Measurements from ENCODE around the gene SEMA3C. TPM values are rescaled to one million over a fixed set of nuclear protein-coding genes. Genes with fewer than 3 reads are reported as not detected.

SEMA3C gene
- total RNA-seq, 1 experiment from 2014 or later: 13.3 TPM

DNA sequence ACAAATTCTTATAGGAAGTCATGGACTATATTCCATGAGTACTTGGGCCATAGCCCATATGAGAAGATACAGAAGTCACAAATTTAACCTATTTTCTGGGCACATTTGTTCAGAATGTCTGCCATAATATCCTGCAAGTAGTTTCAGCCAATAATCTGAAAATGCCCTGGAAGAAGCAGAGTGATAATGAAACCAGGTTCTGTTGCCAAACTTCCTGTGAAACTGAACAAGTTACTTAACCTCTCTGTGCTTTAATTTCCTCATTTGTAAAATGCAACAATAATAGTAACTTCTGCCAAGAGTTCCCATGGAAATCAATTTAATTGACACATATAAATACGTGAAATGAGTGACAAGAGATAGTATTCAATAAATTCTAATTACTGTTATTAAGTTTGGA is 88.8 kb downstream of the SEMA3C start:
- intact Hi-C loops (cut with micrococcal nuclease; ENCODE audit: unreplicated experiment): no loop called here
- CTCF ChIA-PET: no interaction called here

DNA sequence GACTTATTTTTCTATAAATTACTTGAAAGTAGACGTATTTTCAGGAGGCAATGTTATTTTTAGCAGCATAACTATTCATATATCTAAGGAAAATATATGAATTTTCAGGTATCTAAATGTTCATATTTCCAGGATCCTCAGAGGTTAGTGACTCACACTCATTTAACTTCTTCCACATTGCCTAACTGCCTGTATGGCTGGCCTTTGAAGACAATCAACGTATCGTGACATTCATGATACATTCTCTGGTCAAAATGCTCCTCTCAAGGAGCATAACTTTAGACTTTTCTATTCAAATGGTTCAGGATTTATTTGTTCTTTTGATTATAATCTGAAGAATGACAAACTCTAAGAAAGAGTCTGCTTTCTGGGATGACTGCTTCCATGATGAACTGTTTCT is 89.3 kb downstream of the SEMA3C start:
- DNase-seq (ENCODE audit: low spot score): no peak
- Histone ChIP-seq H3K4me1 (ENCODE audit: insufficient read depth, low read length, poor library complexity, severe bottlenecking) (no peaks in the 10 kb centered on the region), H3K27me3 (replicated peaks; ENCODE audit: insufficient read depth, low read depth, low read length, poor library complexity) (no peaks in the 10 kb centered on the region), H3K4me3 (ENCODE audit: low read depth, low read length, poor library complexity, severe bottlenecking) (no peak overlapping the region), H3K27ac (ENCODE audit: low read depth, low read length, poor library complexity, severe bottlenecking) (no peak overlapping the region), H3K9me3 (ENCODE audit: low read depth, low read length, poor library complexity, severe bottlenecking) (no peaks in the 10 kb centered on the region), H3K36me3 (ENCODE audit: insufficient read depth, low read length, poor library complexity, severe bottlenecking) (no peaks in the 10 kb centered on the region)
- no peak for TF ChIP-seq EZH2 (IDR thresholded peaks at IDR 0.05; ENCODE audit: borderline replicate concordance, low read depth, low read length, poor library complexity, severe bottlenecking)
- TF ChIP-seq, protein P1, sequence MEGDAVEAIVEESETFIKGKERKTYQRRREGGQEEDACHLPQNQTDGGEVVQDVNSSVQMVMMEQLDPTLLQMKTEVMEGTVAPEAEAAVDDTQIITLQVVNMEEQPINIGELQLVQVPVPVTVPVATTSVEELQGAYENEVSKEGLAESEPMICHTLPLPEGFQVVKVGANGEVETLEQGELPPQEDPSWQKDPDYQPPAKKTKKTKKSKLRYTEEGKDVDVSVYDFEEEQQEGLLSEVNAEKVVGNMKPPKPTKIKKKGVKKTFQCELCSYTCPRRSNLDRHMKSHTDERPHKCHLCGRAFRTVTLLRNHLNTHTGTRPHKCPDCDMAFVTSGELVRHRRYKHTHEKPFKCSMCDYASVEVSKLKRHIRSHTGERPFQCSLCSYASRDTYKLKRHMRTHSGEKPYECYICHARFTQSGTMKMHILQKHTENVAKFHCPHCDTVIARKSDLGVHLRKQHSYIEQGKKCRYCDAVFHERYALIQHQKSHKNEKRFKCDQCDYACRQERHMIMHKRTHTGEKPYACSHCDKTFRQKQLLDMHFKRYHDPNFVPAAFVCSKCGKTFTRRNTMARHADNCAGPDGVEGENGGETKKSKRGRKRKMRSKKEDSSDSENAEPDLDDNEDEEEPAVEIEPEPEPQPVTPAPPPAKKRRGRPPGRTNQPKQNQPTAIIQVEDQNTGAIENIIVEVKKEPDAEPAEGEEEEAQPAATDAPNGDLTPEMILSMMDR (conservative IDR thresholded peaks at IDR 0.05; ENCODE audit: low read depth, low read length): no peak
- CTCF ChIA-PET: no interaction called here
- no TSS peak for BruUV-seq (replicated peaks)
- POLR2A ChIA-PET (ENCODE audit: low non-redundant PET): no interaction called here
- intact Hi-C loops (cut with micrococcal nuclease; ENCODE audit: unreplicated experiment): no loop called here

More for the DNA sequence above, 88.8 kb downstream of the SEMA3C start:
- no peaks in the 10 kb centered on the region for H3K27me3 ChIP-seq (replicated peaks; ENCODE audit: insufficient read depth, low read depth, low read length, poor library complexity)
- H3K4me3 ChIP-seq (ENCODE audit: low read depth, low read length, poor library complexity, severe bottlenecking): no peak overlapping the region
- no TSS peak for BruUV-seq (replicated peaks)
- no peaks in the 10 kb centered on the region for H3K36me3 ChIP-seq (ENCODE audit: insufficient read depth, low read length, poor library complexity, severe bottlenecking)
- TF ChIP-seq, protein P1 (conservative IDR thresholded peaks at IDR 0.05; ENCODE audit: low read depth, low read length): no peak
- TF ChIP-seq EZH2 (IDR thresholded peaks at IDR 0.05; ENCODE audit: borderline replicate concordance, low read depth, low read length, poor library complexity, severe bottlenecking): no peak
- DNase-seq (ENCODE audit: low spot score): no peak
- POLR2A ChIA-PET (ENCODE audit: low non-redundant PET): no interaction called here
- no peaks in the 10 kb centered on the region for H3K9me3 ChIP-seq (ENCODE audit: low read depth, low read length, poor library complexity, severe bottlenecking)
- no peaks in the 10 kb centered on the region for H3K4me1 ChIP-seq (ENCODE audit: insufficient read depth, low read length, poor library complexity, severe bottlenecking)
- H3K27ac ChIP-seq (ENCODE audit: low read depth, low read length, poor library complexity, severe bottlenecking): no peak overlapping the region

- Histone ChIP-seq H3K4me3 (ENCODE audit: low read depth, low read length, poor library complexity, severe bottlenecking) (no peak overlapping the region), H3K9me3 (ENCODE audit: low read depth, low read length, poor library complexity, severe bottlenecking) (no peaks in the 10 kb centered on the region), H3K27ac (ENCODE audit: low read depth, low read length, poor library complexity, severe bottlenecking) (no peak overlapping the region), H3K36me3 (ENCODE audit: insufficient read depth, low read length, poor library complexity, severe bottlenecking) (no peaks in the 10 kb centered on the region), H3K4me1 (ENCODE audit: insufficient read depth, low read length, poor library complexity, severe bottlenecking) (no peaks in the 10 kb centered on the region), H3K27me3 (replicated peaks; ENCODE audit: insufficient read depth, low read depth, low read length, poor library complexity) (no peaks in the 10 kb centered on the region)
- ChIA-PET CTCF (no interaction called here), POLR2A (ENCODE audit: low non-redundant PET) (no interaction called here)
- TF ChIP-seq, protein P1 (conservative IDR thresholded peaks at IDR 0.05; ENCODE audit: low read depth, low read length): no peak
- no peak for TF ChIP-seq EZH2 (IDR thresholded peaks at IDR 0.05; ENCODE audit: borderline replicate concordance, low read depth, low read length, poor library complexity, severe bottlenecking)
- BruUV-seq (replicated peaks): no TSS peak
- no peak for DNase-seq (ENCODE audit: low spot score)
- intact Hi-C loops (cut with micrococcal nuclease; ENCODE audit: unreplicated experiment): no loop called here
Observed at GRCh38 chr7:80827239-80827633, 91.6 kb downstream of the SEMA3C start.

All from A673 (cell line).